Myocyte (in vitro differentiated cells): ENCODE data around the gene MT4. TPM values are rescaled to one million over a fixed set of nuclear protein-coding genes. Genes with fewer than 3 reads are reported as not detected.

Source experiments
- DNase-seq: peaks from one replicate; pipeline ENCODE4 v3.0.0-alpha.2; 2012; ENCODE audit warnings: low read depth
- polyA plus RNA-seq: library from polyadenylated mRNA; unstranded; fragments of >200 nt; gene quantifications from one replicate; pipeline ENCODE4 v1.2.1, GENCODE V29; 2012; ENCODE audit warnings: missing spikeins
- total RNA-seq: library from RNA; depleted of rRNA; stranded (reverse); fragments of >200 nt; gene quantifications from 2 replicates; pipeline ENCODE4 v1.2.3, GENCODE V29; 2014

The MT4 gene
- not detected in 2 replicates for total RNA-seq
- polyA plus RNA-seq: not detected

- no peak for DNase-seq
These were observed at the start of gene MT4 for GRCh38 chr16:56564793-56565477. TSS of gene MT4 (plus strand) at chr16:56565073. CDS start at chr16:56565129, 56 bp downstream.

DNA sequence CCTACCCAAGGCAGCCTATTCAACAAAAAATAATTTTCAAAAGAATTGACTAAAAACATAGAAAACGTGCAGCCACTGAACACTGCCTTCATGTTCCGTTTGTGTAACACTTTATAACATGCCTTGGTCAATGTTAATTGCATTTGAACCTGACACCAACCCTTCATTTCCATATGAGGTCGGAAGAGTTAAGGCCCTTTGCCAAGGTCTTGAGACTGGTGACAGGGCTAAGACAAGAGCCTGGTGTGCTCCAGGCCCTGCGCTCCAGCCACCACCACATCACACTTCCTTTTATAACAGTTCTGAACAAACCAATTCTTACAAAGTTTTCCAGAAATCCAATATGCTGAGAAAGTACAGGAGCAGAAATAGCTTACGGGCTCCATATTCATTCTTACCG lies 49.2 kb upstream of the MT4 start:
- no peak for DNase-seq

- DNase-seq: no peak
These were observed 47.7 kb upstream of the MT4 start for GRCh38 chr16:56517206-56517605.

DNA sequence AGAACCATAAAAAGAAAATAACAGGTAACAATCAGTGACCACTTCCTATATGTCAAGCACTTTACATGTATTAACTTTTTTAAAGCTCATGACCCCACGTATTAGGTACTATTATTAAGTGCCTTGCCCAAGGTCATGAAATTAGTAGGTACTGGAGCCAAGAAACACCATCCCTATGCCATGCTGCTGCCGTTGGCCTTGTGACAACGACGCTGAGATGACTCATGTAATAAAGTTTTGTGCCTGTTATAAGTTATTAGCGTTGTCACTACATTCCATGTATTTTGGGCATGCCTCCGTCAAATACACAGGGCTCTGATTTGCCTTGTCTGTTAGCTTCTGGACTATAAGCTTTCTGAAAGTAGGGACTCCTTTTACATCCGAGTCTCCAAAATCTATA lies 46.4 kb upstream of the MT4 start:
- DNase-seq: peak; percentile 4

- peak; percentile 89 for DNase-seq
These were observed 45.2 kb upstream of the MT4 start, which contains the start of gene BBS2 for GRCh38 chr16:56519459-56520250. TSS of gene BBS2 (minus strand) at chr16:56520024. CDS start at chr16:56519862, 162 bp downstream.

GRCh38 chr16:56520251-56520577 lies 44.7 kb upstream of the MT4 start:
- no peak for DNase-seq

DNA sequence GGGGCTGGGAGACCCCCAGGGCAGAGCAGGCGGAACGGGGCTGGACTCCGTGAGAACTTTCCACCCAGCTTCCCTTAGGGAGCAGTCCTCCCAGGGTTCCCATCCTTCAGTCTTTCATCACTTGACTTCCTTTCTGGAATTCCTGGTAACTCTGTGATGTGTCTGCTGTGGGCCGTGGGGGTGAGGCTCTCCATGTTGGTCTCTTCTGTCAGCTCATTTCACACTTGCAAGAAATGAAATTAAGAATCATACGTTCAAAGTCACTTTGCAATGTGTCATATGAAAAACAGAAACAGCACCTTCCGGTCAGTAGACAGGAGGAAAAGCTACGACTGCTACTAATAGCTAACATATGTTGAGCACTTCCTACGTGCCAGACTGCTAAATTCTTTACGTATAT lies 39.6 kb upstream of the MT4 start:
- DNase-seq: no peak

DNA sequence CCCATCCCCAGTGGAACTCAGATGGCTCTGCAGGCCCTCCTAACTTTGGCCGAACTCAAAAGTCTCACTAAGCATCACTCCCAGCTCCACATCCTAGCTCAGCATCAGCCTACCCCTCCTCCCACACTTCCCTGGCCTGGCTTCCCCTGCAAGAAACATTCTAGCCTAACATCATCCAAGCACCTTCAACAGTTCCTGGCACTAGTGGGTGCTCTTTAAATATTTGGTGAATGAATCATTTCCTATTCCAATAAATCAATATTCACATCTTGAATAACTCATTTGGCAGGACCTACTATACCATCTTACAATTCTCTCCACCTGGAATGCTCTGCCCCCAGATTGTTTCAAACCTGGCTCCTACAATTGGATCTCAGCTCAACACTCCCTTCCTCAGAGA lies 34.0 kb upstream of the MT4 start:
- no peak for DNase-seq

DNA sequence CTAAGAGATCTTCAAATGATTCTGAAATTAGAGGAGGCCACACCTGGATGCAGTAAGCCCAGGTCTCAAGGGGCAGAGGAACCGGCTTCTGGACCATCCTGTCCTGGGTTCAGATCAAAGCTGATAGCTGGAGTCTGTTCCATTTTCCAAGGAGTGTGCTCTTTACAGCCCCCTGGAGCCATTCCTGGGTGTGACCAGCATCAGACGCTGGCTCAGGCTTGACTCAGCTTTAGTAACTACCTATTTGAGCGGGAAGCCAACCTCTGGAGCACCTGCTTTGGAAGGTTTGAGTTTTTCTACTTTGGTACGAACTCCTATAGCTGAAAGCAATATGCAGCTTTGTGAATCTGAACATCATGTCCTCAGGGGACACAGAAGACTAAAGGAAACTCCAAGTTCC lies 32.2 kb upstream of the MT4 start:
- DNase-seq: no peak

GRCh38 chr16:56534847-56535383 lies 30.0 kb upstream of the MT4 start:
- DNase-seq: no peak

GRCh38 chr16:56538331-56538730 lies 26.5 kb upstream of the MT4 start:
- DNase-seq: no peak

DNA sequence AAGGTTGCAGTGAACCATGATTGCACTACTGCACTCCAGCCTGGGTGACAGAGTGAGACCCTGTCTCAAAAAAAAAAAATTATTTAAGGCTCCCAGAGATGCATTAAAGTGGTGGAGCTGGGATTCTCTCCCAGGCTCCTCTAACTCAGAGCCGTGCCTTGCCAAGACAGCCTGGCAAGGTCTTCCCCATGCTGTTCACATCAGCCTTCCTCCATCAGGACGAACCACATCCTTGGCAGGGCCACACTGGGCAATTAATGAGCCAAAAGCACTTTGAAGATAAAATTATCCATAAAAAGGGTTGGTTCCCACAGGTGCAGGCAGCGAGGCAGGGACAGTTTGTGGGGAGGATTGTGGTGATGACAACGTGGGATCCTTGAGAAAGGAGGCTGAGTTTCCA lies 25.2 kb upstream of the MT4 start:
- no peak for DNase-seq

- no peak for DNase-seq
These were observed 22.8 kb upstream of the MT4 start for GRCh38 chr16:56542039-56542438.

GRCh38 chr16:56547120-56547948 lies 17.5 kb upstream of the MT4 start:
- peak; percentile 83 for DNase-seq

- no peak for DNase-seq
These were observed 16.8 kb upstream of the MT4 start for GRCh38 chr16:56547949-56548567.

- no peak for DNase-seq
These were observed 15.7 kb upstream of the MT4 start for GRCh38 chr16:56549161-56549560.

DNA sequence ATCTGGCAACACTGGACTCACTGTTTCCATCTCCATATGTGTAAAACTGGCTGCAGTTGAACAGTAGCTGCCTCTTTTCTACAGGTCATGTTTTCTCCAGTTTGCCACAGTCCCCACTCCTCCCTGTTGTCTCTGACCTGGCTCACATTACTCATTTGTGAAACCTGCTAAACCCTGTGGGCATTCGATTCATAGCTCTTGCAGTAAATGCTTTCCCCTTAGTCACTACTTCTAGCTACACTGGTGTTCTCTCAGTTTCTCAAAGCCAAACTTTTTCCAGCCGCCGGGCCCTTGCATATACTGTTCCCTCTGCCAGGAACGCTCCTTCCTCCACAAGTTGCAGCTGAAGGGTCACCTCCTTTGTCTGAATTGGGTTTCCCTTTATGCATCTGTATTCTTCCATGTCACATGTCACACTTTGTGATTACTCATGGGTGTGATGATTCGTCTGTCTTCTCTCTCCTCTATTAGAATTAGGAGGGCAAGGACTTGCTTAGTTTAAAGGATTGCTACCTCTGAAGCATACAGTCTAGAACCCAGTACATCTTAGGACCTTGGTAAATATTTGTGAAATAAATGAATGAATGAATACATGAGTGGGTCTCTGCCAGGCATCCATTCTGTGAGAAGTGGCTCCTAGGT lies 15.0 kb upstream of the MT4 start:
- no peak for DNase-seq

GRCh38 chr16:56551796-56552738 lies 12.8 kb upstream of the MT4 start:
- peak; percentile 28 for DNase-seq

DNA sequence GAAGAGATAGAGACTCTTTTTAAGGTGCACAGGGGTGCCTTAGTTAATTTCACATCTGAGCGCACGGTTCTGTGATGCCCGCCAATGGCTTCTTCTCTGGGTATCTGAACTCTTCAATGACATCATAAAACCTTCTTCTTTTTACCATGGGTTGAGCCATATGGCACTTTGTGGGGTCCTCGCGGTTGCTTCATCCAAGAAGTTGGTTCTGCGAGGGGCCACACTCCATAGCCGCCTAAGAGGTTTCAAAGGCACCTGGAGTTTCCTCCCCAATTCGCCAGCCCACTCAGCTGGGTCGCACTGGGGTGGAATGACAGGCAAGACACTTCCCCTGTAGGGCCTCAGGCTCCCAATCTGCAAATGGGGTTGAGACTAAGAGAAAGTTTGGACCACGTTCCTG lies 10.4 kb upstream of the MT4 start:
- no peak for DNase-seq
